Measurements from ENCODE around the gene KIF19. TPM values are rescaled to one million over a fixed set of nuclear protein-coding genes. Genes with fewer than 3 reads are reported as not detected.

The KIF19 gene
- total RNA-seq, 1 experiment from 2014 or later = not detected

DNA sequence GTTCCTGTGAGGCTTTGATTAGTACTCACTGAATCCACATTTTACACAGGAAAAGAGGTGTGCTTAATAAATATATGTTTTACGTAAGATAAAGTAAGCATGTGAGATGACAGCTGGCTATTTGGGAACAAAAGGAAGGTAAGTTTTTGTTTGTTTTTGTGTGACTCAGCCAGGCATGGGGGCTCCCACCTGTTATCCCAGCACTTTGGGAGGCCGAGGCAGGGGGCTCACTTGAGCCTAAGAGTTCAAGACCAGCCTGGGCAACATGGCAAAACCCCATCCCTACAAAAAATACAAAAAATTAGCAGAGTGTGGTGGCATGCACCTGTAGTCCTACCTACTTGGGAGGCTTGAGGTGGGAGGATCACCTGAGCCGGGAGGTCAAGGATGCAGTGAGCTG, 59.2 kb downstream of the KIF19 start:
- no peaks in the 10 kb centered on the region for H3K27me3 ChIP-seq (ENCODE audit: control insufficient read depth, insufficient read depth, low read length)
- H3K36me3 ChIP-seq (ENCODE audit: control insufficient read depth, insufficient read depth, low read length) = no peaks in the 10 kb centered on the region
- H3K27ac ChIP-seq (ENCODE audit: low read length) = no peak overlapping the region
- in situ Hi-C loops (cut with HindIII; ENCODE audit: low pct_unique_long_range_greater_than_20kb, low sequenced_read_pairs) = no loop called here
- peaks cover 2% of the 10 kb centered on the region; the same call in 1 of the 2 replicates for H3K4me1 ChIP-seq (ENCODE audit: control insufficient read depth, insufficient read depth, low read length)
- POLR2A ChIA-PET = no interaction called here
- intact Hi-C loops (cut with micrococcal nuclease; ENCODE audit: unreplicated experiment) = no loop called here
- no peak for TF ChIP-seq TCF7L2 (IDR thresholded peaks at IDR 0.05; ENCODE audit: low read depth, low read length)
- TF ChIP-seq, protein P1, sequence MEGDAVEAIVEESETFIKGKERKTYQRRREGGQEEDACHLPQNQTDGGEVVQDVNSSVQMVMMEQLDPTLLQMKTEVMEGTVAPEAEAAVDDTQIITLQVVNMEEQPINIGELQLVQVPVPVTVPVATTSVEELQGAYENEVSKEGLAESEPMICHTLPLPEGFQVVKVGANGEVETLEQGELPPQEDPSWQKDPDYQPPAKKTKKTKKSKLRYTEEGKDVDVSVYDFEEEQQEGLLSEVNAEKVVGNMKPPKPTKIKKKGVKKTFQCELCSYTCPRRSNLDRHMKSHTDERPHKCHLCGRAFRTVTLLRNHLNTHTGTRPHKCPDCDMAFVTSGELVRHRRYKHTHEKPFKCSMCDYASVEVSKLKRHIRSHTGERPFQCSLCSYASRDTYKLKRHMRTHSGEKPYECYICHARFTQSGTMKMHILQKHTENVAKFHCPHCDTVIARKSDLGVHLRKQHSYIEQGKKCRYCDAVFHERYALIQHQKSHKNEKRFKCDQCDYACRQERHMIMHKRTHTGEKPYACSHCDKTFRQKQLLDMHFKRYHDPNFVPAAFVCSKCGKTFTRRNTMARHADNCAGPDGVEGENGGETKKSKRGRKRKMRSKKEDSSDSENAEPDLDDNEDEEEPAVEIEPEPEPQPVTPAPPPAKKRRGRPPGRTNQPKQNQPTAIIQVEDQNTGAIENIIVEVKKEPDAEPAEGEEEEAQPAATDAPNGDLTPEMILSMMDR (IDR thresholded peaks at IDR 0.05) = no peak
- no peak for TF ChIP-seq POLR2AphosphoS5 (IDR thresholded peaks at IDR 0.05; ENCODE audit: low read depth, low read length)
- no peak for TF ChIP-seq SIN3A (IDR thresholded peaks at IDR 0.05; ENCODE audit: borderline replicate concordance, insufficient read depth, low read depth, low read length)
- no peak for TF ChIP-seq REST (IDR thresholded peaks at IDR 0.05; ENCODE audit: insufficient read depth in 1 of 2, low read depth in 2 of 2, low read length in 1 of 2)
- H3K4me3 ChIP-seq (ENCODE audit: low read depth in 2 of 2, low read length in 2 of 2) = no peak overlapping the region
- no peak for ATAC-seq
- no TSS peak for BruUV-seq (replicated peaks)
- no peaks in the 10 kb centered on the region for H3K9me3 ChIP-seq (ENCODE audit: control insufficient read depth, insufficient read depth, low read depth, low read length)
- no peak for DNase-seq (ENCODE audit: low read depth, low spot score)
- CTCF ChIA-PET = no interaction called here

GRCh38 chr17:74386386-74386785, 60.4 kb downstream of the KIF19 start:
- Histone ChIP-seq H3K9me3 (ENCODE audit: control insufficient read depth, insufficient read depth, low read depth, low read length) (no peaks in the 10 kb centered on the region), H3K4me1 (ENCODE audit: control insufficient read depth, insufficient read depth, low read length) (no peaks in the 10 kb centered on the region), H3K27ac (ENCODE audit: low read length) (no peak overlapping the region), H3K4me3 (ENCODE audit: low read depth in 2 of 2, low read length in 2 of 2) (no peak overlapping the region), H3K36me3 (ENCODE audit: control insufficient read depth, insufficient read depth, low read length) (no peaks in the 10 kb centered on the region), H3K27me3 (ENCODE audit: control insufficient read depth, insufficient read depth, low read length) (no peaks in the 10 kb centered on the region)
- in situ Hi-C loops (cut with HindIII; ENCODE audit: low pct_unique_long_range_greater_than_20kb, low sequenced_read_pairs) (no loop called here), intact Hi-C loops (cut with micrococcal nuclease; ENCODE audit: unreplicated experiment) (no loop called here)
- CTCF ChIA-PET = no interaction called here
- no peak for DNase-seq (ENCODE audit: low read depth, low spot score)
- ATAC-seq = no peak
- no peak for TF ChIP-seq REST (IDR thresholded peaks at IDR 0.05; ENCODE audit: insufficient read depth in 1 of 2, low read depth in 2 of 2, low read length in 1 of 2)
- TF ChIP-seq SIN3A (IDR thresholded peaks at IDR 0.05; ENCODE audit: borderline replicate concordance, insufficient read depth, low read depth, low read length) = no peak
- no peak for TF ChIP-seq POLR2AphosphoS5 (IDR thresholded peaks at IDR 0.05; ENCODE audit: low read depth, low read length)
- TF ChIP-seq, protein P1 (IDR thresholded peaks at IDR 0.05) = no peak
- TF ChIP-seq TCF7L2 (IDR thresholded peaks at IDR 0.05; ENCODE audit: low read depth, low read length) = no peak
- POLR2A ChIA-PET = no interaction called here
- BruUV-seq (replicated peaks) = no TSS peak
